ENCODE data around the gene IRF6.

IRF6 gene

DNA sequence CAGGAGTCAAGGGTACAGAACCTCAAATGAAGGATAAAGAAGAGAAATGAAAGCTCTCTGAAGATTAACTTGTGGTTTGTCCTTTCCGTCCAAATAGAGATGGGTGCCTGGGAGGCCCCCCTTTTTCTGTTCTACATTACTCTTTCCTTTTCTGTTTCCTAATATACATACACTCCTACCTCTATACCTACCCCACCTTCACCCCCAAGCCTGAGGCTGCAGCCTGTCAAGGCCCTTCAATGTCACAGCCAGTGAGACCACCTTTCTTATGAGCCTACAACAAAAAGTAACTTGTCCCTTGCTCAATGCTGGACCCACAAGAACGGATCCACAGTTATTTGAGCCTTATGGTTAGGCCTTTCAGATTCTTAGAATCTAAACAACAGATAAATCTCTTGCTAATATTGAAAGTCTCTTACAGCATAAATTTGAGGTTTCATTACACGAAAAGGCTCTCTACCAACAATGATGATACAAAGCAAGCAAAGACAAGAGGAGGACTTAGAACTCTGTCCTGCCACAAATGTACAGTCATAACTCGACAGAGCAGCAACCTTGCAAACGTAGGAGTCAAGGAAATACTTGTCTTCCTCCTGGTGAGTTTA lies 54.2 kb downstream of the IRF6 start:
- Histone ChIP-seq H3K9me3 (ENCODE audit: control insufficient read depth, insufficient read depth, low read length) (no peaks in the 10 kb centered on the region), H3K4me1 (ENCODE audit: insufficient read depth, low read length) (no peaks in the 10 kb centered on the region), H3K9ac (ENCODE audit: low read depth, low read length) (no peak overlapping the region), H3K36me3 (ENCODE audit: insufficient read depth, low read length) (no peaks in the 10 kb centered on the region)

DNA sequence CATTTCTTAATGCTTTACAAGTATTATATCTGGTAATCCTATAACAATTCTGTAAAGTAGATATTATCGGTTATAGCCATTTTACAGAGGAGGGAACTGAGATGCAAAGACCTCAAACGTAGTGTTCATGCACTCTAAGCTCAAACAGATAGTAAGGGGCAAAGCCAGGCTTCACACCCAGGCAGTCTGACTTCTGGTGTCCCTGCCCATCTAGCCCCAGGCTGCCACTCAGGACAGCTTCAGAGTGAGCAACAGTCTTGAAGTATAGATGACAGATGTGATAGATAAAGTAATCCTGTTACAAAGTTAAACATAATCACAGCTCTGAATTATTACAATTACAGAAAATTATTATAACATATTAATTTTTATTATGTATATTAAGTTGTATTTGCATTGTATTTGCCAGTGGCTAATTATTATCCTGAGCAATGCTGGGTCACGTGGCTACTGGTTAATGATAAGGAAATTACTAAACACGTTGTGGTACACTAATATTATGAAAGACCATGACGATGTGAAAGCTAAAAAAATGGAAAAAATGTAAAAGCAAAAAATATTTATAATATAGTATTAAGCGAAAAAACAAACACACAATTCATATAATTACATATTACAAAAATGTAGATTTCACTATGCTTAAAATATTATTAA lies 56.1 kb downstream of the IRF6 start:
- H3K9me3 ChIP-seq (ENCODE audit: control insufficient read depth, insufficient read depth, low read length): no peaks in the 10 kb centered on the region
- H3K36me3 ChIP-seq (ENCODE audit: insufficient read depth, low read length): no peaks in the 10 kb centered on the region
- no peaks in the 10 kb centered on the region for H3K4me1 ChIP-seq (ENCODE audit: insufficient read depth, low read length)
- H3K9ac ChIP-seq (ENCODE audit: low read depth, low read length): no peak overlapping the region

DNA sequence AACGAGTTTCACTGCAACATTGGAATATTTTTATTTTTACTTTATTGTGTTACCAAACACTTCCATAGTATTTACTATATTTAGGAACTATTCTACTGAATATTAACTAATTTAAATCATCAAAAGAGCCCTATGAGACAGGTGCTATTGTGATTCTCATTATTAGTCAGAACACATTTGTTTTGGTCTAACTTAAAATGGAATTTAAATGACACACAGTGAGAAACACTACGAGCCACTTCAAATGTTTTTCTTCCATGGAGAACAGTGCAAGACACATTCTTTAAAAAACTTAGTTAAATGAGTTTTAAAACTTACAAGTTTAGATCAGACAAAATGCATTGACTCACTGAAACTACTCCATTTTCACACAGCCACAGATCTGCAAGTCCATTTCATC lies 56.7 kb downstream of the IRF6 start:
- H3K9me3 ChIP-seq (ENCODE audit: control insufficient read depth, insufficient read depth, low read length): no peaks in the 10 kb centered on the region
- no peaks in the 10 kb centered on the region for H3K36me3 ChIP-seq (ENCODE audit: insufficient read depth, low read length)
- H3K4me1 ChIP-seq (ENCODE audit: insufficient read depth, low read length): no peaks in the 10 kb centered on the region
- H3K9ac ChIP-seq (ENCODE audit: low read depth, low read length): no peak overlapping the region

DNA sequence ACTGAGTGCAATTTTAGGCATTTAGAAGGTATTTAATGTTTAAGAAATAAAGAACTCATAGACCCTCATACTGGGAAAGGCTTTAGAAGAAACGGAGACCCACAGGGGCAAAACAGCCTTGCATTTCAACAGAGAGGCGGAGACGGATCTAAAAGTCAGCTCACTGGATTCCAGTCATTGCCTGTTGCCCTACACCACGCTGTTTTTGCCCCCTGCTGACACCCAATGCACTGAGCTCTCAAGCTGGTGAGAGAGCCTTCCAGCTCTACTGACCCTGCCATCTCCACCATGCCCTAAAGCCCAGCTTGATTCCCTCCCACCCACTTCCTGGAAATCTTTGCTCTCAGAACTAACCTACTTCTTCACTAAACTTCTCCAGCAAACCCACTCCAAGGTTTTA lies 57.3 kb downstream of the IRF6 start:
- Histone ChIP-seq H3K9me3 (ENCODE audit: control insufficient read depth, insufficient read depth, low read length) (no peaks in the 10 kb centered on the region), H3K9ac (ENCODE audit: low read depth, low read length) (no peak overlapping the region), H3K4me1 (ENCODE audit: insufficient read depth, low read length) (no peaks in the 10 kb centered on the region), H3K36me3 (ENCODE audit: insufficient read depth, low read length) (no peaks in the 10 kb centered on the region)

DNA sequence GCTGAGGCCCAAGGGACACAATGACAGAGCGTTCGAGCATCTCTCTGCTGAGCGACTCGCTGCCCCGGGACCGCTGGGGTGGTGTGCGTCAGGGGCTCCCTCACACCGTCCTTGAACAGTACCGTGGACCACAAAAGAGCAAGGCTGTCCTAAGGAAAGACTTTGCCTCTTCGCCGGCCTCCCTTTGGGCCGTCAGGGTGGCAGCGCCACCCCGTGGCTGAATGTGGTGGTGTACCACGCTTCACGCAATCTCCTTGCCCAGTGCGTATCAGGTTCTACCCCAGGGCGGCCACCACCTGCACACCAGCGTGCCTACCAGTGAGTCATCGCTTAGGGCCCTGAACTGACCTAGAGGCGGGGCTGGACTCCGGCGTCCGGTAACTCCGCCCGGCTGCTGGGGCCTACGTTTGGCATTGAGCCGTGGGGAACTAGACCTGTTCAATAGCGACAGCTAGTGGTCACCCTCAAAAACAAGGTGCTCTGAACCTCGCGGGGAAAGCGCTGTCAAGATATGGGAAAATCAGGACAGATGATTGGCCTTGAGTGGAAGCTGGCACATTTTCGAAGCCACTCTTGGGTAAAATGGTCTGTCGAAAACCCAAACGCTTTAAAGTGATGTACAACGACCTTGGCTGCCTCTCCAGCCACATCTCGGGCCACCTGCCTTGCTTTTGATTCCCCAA lies 58.2 kb downstream of the IRF6 start:
- Histone ChIP-seq H3K9ac (ENCODE audit: low read depth, low read length) (no peak overlapping the region), H3K4me1 (ENCODE audit: insufficient read depth, low read length) (no peaks in the 10 kb centered on the region), H3K9me3 (ENCODE audit: control insufficient read depth, insufficient read depth, low read length) (no peaks in the 10 kb centered on the region), H3K36me3 (ENCODE audit: insufficient read depth, low read length) (no peaks in the 10 kb centered on the region)

DNA sequence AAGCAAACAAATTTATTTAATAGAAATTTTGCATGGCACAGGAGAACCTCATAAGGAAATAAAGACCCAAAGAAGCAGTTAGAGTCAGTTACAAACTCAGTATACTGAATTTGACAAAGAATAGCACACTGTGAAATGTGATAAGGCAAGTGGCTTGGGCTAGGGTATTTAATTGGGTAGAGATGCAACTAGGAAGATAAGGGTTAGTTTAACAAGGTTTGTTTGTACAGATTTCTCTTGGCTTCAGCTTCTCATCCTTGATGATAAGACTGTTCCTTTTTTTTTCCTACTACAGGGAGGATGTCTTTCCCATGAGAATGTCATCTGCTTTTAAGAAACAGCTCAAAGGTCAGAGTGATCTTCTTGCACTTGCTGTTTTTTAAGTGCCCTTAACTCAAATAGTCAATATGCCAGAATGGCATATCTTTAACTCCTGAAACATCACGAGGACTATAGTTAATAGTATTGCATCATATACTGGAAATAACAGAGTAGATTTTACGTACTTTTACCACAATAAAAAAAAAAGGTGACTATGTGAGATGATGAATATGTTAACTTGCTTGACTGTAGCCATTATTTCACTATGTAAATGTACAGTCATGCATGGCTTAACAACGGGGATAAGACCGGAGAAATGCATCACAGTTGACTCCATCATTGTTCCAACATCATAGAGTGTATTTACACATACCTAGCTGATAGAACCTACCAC lies 59.3 kb downstream of the IRF6 start:
- no peaks in the 10 kb centered on the region for H3K4me1 ChIP-seq (ENCODE audit: insufficient read depth, low read length)
- H3K9me3 ChIP-seq (ENCODE audit: control insufficient read depth, insufficient read depth, low read length): no peaks in the 10 kb centered on the region
- H3K36me3 ChIP-seq (ENCODE audit: insufficient read depth, low read length): no peaks in the 10 kb centered on the region
- H3K9ac ChIP-seq (ENCODE audit: low read depth, low read length): no peak overlapping the region

DNA sequence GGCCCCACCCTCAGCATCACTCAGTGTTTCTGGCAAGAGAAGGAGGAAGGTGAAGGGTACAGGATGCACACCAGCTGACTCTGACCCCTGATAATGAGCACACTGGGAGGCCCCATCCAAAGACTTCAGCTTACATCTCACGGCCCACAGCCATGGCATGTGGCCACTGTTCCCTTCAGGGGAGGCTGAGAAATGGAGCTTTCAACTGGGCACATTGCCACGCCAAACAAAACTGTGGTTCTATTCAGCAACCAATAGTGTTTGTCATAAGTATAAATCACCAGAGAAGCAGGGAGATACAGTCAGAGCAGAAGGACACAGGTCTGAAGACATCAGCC lies 62.8 kb downstream of the IRF6 start:
- H3K9ac ChIP-seq (ENCODE audit: low read depth, low read length): no peak overlapping the region

DNA sequence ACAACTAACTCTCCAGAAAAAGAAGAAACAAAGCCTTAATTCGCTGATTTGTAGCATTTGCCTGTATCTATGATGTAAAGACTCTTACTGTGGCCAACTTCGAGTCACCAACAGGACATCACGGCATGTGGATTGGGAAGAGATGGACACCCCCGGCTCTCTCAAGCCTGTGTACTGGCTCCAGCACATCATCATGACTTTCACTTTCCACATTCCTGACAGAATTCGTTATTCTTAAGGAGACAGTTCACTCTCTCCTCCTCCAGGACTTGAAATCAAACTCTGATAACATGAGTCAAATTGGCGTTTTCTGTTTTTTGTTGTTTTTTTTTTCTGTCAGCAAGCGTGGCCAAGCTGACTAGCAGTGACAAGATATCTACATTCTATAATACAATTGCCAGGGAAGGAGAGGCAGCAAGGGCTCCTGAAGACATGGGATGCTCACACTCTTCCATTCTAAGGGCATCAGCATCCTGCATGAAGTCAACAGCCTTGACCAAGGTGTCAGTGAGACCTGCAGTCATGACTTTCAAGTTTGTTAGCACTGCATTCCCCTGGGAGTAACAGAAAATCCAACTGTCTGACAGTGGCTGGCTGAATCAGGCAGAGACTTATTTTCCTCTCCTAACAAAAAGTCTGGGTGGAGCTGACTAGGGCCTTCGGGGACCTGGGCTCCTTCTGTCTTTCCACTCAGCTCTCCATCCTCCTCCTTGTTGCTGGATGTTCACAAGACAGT lies 63.4 kb downstream of the IRF6 start:
- no peak overlapping the region for H3K9ac ChIP-seq (ENCODE audit: low read depth, low read length)
- no peaks in the 10 kb centered on the region for H3K4me1 ChIP-seq (ENCODE audit: insufficient read depth, low read length)
- no peaks in the 10 kb centered on the region for H3K9me3 ChIP-seq (ENCODE audit: control insufficient read depth, insufficient read depth, low read length)
- no peaks in the 10 kb centered on the region for H3K36me3 ChIP-seq (ENCODE audit: insufficient read depth, low read length)

More for the DNA sequence above, 62.8 kb downstream of the IRF6 start:
- Histone ChIP-seq H3K36me3 (ENCODE audit: insufficient read depth, low read length) (no peaks in the 10 kb centered on the region), H3K4me1 (ENCODE audit: insufficient read depth, low read length) (no peaks in the 10 kb centered on the region), H3K9me3 (ENCODE audit: control insufficient read depth, insufficient read depth, low read length) (no peaks in the 10 kb centered on the region)

DNA sequence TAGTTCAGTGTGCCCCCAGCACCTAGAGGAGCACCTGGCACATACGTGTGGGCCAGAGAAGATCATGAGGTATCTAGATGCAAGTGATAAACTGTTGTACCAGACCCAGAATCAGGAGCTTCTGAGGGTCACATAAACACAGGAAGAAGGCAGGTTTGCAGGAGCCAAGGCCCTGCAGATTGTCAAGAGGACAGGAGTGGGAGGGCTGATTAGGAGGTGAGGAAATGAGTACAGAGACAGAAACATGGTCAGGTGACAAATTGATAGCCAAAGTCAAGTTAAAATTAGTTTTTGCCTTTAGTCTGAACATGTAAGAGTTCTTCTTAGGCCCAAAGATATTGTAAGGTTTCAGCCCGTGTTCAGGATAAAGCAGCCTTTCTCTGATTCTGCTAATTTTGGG lies 64.1 kb downstream of the IRF6 start:
- Histone ChIP-seq H3K36me3 (ENCODE audit: insufficient read depth, low read length) (no peaks in the 10 kb centered on the region), H3K9me3 (ENCODE audit: control insufficient read depth, insufficient read depth, low read length) (no peaks in the 10 kb centered on the region), H3K4me1 (ENCODE audit: insufficient read depth, low read length) (no peaks in the 10 kb centered on the region), H3K9ac (ENCODE audit: low read depth, low read length) (no peak overlapping the region)

DNA sequence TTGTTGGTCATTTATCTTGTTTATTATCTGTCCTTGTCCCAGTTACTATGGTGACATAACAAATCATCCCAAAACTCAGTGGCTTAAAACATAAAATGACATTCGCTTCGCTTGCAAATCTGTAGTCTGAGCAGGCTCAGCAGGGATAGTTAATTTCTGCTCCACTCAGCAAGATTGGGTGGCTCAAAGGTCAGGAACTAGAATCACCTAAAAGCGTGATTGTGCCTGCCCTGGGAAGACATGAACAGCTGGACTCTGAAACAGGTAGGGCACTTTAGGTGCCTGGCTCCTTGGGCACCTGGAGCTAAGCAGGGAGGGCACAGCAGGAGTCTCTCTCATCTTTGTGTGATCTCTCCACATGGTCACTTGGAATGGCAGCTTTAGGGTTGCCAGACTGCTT lies 64.7 kb downstream of the IRF6 start:
- no peaks in the 10 kb centered on the region for H3K9me3 ChIP-seq (ENCODE audit: control insufficient read depth, insufficient read depth, low read length)
- no peaks in the 10 kb centered on the region for H3K36me3 ChIP-seq (ENCODE audit: insufficient read depth, low read length)
- H3K9ac ChIP-seq (ENCODE audit: low read depth, low read length): no peak overlapping the region
- H3K4me1 ChIP-seq (ENCODE audit: insufficient read depth, low read length): no peaks in the 10 kb centered on the region

DNA sequence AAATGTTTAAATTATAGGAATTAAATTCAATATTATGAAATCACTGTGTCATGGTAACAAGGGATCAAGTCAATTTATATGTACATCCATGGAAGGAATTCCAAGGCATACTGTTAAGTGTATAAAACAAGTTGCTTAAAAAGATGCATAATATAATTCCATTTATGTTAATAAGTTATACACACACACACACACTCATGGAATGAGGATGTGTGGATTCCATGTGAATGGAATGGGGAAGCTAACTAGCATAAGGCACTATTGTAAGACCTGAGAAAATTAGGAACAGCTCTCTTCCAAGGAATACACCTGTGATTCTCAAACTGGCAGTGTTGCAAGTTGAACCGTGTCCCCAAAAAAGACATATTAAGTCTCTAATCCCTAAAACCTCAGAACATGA lies 67.7 kb downstream of the IRF6 start:
- no peaks in the 10 kb centered on the region for H3K36me3 ChIP-seq (ENCODE audit: insufficient read depth, low read length)
- no peak overlapping the region for H3K9ac ChIP-seq (ENCODE audit: low read depth, low read length)
- no peaks in the 10 kb centered on the region for H3K4me1 ChIP-seq (ENCODE audit: insufficient read depth, low read length)
- no peaks in the 10 kb centered on the region for H3K9me3 ChIP-seq (ENCODE audit: control insufficient read depth, insufficient read depth, low read length)

DNA sequence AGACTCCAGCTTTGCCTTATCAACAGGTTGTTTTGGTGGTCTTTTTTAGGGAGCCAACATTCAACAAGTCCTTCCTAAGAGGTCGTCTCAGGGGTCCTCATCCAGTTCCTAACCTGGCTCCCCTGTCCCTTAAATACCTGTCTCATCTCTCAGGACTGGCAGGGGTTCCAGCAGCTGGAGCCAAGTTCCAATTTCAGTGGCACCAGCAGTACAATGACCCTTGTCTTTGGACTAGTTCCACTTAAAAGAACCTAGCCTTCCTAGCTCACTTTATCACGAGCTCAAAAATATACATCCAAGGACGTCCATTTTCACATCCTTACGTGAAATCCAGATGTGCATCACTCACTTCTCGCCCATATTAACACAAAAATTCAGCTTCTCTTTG lies 68.8 kb downstream of the IRF6 start:
- H3K36me3 ChIP-seq (ENCODE audit: insufficient read depth, low read length): no peaks in the 10 kb centered on the region
- H3K9me3 ChIP-seq (ENCODE audit: control insufficient read depth, insufficient read depth, low read length): no peaks in the 10 kb centered on the region
- no peaks in the 10 kb centered on the region for H3K4me1 ChIP-seq (ENCODE audit: insufficient read depth, low read length)
- H3K9ac ChIP-seq (ENCODE audit: low read depth, low read length): no peak overlapping the region

DNA sequence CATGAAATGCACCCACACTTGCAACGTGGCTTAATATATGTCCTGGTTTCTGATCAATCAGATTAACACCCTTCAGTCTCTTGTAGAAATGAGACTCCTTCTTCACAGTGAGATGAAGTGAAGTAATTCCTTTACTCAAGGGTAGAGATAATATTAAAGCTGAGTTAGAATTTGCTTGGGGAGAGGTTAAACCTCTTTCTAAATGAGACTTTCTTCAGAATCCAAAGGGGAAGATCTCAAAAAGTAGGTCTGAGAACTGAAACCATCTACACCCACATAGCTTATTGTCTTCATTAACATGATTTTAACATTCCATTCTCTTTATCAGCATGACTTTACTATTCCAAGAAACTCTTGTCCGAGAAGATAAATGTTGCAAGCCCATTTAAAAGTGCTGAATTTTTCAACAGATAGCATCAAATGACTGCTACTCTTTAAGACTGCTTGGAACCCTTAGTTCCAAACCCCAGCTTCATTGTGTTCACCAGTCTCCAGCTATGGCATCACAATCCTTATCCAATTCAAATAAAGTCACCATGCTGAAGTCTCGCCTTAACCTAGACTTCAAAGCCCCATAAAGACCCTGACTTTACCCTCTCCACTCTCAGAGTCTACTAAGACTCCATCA lies 69.3 kb downstream of the IRF6 start:
- no peaks in the 10 kb centered on the region for H3K4me1 ChIP-seq (ENCODE audit: insufficient read depth, low read length)

More for the DNA sequence above, 69.3 kb downstream of the IRF6 start:
- H3K9ac ChIP-seq (ENCODE audit: low read depth, low read length): no peak overlapping the region
- H3K36me3 ChIP-seq (ENCODE audit: insufficient read depth, low read length): no peaks in the 10 kb centered on the region
- no peaks in the 10 kb centered on the region for H3K9me3 ChIP-seq (ENCODE audit: control insufficient read depth, insufficient read depth, low read length)
